SK-MEL-5 (cell line): ENCODE data around the gene PRKG1. TPM values are rescaled to one million over a fixed set of nuclear protein-coding genes. Genes with fewer than 3 reads are reported as not detected.
A peak's percentile ranks its signal among the peaks of the same experiment; 100 is the strongest.
"Not testable (repeated sequence)": the region's sequence is repeated elsewhere in the genome, so short reads cannot be mapped to it uniquely, and the experiment has no call there.

Experiments used
- DNase-seq: peaks from one replicate; pipeline ENCODE4 v3.0.0-alpha.2; 2016; ENCODE audit warnings: low read depth, low spot score
- in situ Hi-C: cut with HindIII; loops from 2 replicates; pipeline ENCODE4 v1.10.0; 2016; ENCODE audit warnings: low sequenced_read_pairs, high pct_unique_total_duplicates, low pct_unique_long_range_greater_than_20kb
- total RNA-seq: library from RNA; depleted of rRNA; stranded (reverse); fragments of >200 nt; shearing (Covaris generic); gene quantifications from 2 replicates; pipeline ENCODE4 v1.2.3, GENCODE V29; 2014

Gene PRKG1
- total RNA-seq, 1 experiment from 2014 or later, result 4.6 TPM

GRCh38 chr10:51685768-51686167 is 611.5 kb downstream of the PRKG1 start:
- in situ Hi-C loops, result no loop called here
- DNase-seq, result no peak

GRCh38 chr10:51687296-51687695 is 613.0 kb downstream of the PRKG1 start:
- in situ Hi-C loops, result no loop called here
- no peak for DNase-seq

- DNase-seq, in situ Hi-C loops: not testable (repeated sequence)
Observed at GRCh38 chr10:51688826-51689225, 614.5 kb downstream of the PRKG1 start.

GRCh38 chr10:51689536-51689935 is 615.2 kb downstream of the PRKG1 start:
- in situ Hi-C loops, result no loop called here
- DNase-seq, result no peak

- in situ Hi-C loops, result no loop called here
- no peak for DNase-seq
Observed at GRCh38 chr10:51691135-51691534, 616.8 kb downstream of the PRKG1 start.

GRCh38 chr10:51694086-51694768 is 619.9 kb downstream of the PRKG1 start:
- DNase-seq, result no peak
- in situ Hi-C loops, result no loop called here

GRCh38 chr10:51696251-51696650 is 622.0 kb downstream of the PRKG1 start:
- in situ Hi-C loops, result no loop called here
- DNase-seq, result no peak

- in situ Hi-C loops, result no loop called here
Observed at GRCh38 chr10:51698473-51699063, 624.3 kb downstream of the PRKG1 start.

GRCh38 chr10:51699145-51699474 is 624.8 kb downstream of the PRKG1 start:
- DNase-seq, result no peak
- in situ Hi-C loops, result no loop called here

More at GRCh38 chr10:51698473-51699063, 624.3 kb downstream of the PRKG1 start:
- DNase-seq, result no peak

GRCh38 chr10:51699475-51700227 is 625.4 kb downstream of the PRKG1 start, which contains the start of gene CSTF2T:
TSS of gene CSTF2T (minus strand) at chr10:51699595. CDS start at chr10:51699549, 46 bp downstream.
- DNase-seq, result peak; percentile 91
- in situ Hi-C loops, result no loop called here

- peak; percentile 53 for DNase-seq
- in situ Hi-C loops, result no loop called here
Observed at GRCh38 chr10:51700228-51700817, 626.0 kb downstream of the PRKG1 start.

- no peak for DNase-seq
- in situ Hi-C loops, result no loop called here
Observed at GRCh38 chr10:51705774-51706173, 631.5 kb downstream of the PRKG1 start.

GRCh38 chr10:51706225-51706624 is 631.9 kb downstream of the PRKG1 start:
- DNase-seq, result no peak
- in situ Hi-C loops, result no loop called here

GRCh38 chr10:51707392-51707791 is 633.1 kb downstream of the PRKG1 start:
- DNase-seq, result no peak
- in situ Hi-C loops, result no loop called here

- in situ Hi-C loops, result no loop called here
- DNase-seq, result no peak
Observed at GRCh38 chr10:51707821-51708424, 633.6 kb downstream of the PRKG1 start.

GRCh38 chr10:51708609-51709008 is 634.3 kb downstream of the PRKG1 start:
- in situ Hi-C loops, result no loop called here
- no peak for DNase-seq

GRCh38 chr10:51709324-51709972 is 635.2 kb downstream of the PRKG1 start:
- in situ Hi-C loops, result no loop called here
- DNase-seq, result no peak

- in situ Hi-C loops, result no loop called here
- DNase-seq, result no peak
Observed at GRCh38 chr10:51711519-51711891, 637.2 kb downstream of the PRKG1 start.
